Measurements from ENCODE around the gene CARD6. TPM values are rescaled to one million over a fixed set of nuclear protein-coding genes. Genes with fewer than 3 reads are reported as not detected.
A peak's percentile ranks its signal among the peaks of the same experiment; 100 is the strongest.

Gene CARD6
- total RNA-seq, 1 donor, result 34.3 TPM

DNA sequence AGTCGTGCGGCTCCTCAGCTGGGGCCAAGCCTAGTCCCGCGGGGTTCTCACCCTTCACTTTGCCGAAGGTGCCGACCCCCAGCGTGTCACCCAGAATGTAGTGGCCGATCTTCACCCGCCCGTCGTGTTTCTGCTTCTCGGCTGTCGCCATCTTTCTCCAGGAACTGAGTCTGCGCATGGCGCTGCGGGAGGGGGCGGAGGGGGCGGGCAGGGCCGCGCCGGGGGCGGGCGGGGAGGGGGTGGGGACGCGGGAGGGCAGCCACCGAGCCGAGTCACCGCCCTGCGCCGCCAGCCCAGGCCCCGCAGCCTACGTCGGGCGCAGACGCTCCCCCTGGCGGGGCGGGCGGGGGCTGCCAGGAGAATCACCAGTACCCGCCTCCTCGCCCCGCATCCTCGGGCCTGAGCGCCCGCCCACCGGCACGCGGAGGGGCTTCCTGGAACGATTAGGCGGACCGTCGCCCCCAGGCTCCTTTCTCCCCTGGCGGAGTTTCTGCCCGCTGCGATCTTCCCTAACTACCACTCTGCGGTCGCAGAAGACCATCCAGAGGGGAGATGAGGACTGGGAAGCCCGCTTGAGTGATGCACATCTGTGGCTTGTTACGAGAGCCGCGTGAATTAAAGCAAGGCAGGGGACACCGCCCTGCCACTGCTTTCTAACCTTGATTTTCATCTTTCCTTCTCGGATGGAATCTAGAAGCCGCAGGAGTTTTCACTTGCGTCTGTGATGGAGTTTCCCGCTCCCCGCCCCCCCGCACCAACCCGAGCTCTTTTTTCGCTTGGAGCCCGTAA lies 43.0 kb upstream of the CARD6 start, which contains the start of gene PRKAA1:
Gene PRKAA1 (minus strand): TSS at position 363 of the 789 bp plus-strand sequence. CDS start 185 bp downstream, at position 178.
- peak; percentile 65 for TF ChIP-seq CTCF (IDR thresholded peaks at IDR 0.05; ENCODE audit: insufficient read depth, low read length)
- peak; percentile 81 for DNase-seq (ENCODE audit: low read depth)
- H3K4me3 ChIP-seq (ENCODE audit: low read depth, low read length), result peak within 1 kb of the TSS; percentile 96

GRCh38 chr5:40798801-40799210 lies 42.4 kb upstream of the CARD6 start:
- DNase-seq (ENCODE audit: low read depth), result peak; percentile 63
- peak overlapping the region; percentile 96 for H3K4me3 ChIP-seq (ENCODE audit: low read depth, low read length)
- TF ChIP-seq CTCF (IDR thresholded peaks at IDR 0.05; ENCODE audit: insufficient read depth, low read length), result peak; percentile 32

- H3K4me3 ChIP-seq (ENCODE audit: low read depth, low read length), result peak overlapping the region; percentile 96
- peak; percentile 63 for DNase-seq (ENCODE audit: low read depth)
- no peak for TF ChIP-seq CTCF (IDR thresholded peaks at IDR 0.05; ENCODE audit: insufficient read depth, low read length)
Measured at GRCh38 chr5:40799258-40799657, 41.9 kb upstream of the CARD6 start.

DNA sequence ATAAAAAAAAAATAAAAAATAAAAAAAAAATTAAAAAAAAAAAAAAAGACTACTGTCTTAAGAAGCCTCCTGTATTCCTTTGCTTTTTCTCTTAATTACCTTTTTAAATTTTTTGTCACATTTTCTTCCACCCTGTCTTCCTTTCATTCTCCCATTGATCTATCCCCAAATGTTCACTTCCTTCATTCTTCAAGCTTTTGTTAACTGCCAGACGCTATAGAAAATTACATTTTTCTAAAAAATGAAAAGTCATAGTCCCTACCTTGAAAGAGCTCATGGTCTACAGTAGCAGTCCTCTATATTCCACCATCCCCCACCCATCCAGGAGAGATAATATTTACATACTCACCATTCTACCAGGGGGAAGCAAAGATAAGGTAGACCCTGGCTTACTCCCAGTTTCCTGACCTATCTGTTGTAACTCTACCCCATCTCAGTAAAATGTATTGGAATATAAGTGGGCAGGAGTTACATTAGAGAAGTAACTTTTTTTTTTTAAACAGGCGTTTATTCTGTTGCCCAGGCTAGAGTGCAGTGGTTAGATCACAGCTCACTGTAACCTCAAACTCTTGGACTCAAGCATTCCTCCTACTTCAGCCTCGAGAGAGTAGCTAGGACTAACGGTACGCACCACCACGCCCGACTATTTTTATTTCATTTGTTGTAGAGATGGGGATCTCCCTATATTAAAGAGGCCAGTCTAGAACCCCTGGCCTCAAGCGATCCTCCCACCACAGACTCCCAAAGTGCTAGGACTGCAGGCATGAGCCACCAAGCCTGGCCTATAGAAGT lies 39.2 kb upstream of the CARD6 start:
- DNase-seq (ENCODE audit: low read depth), result no peak
- no peak overlapping the region for H3K4me3 ChIP-seq (ENCODE audit: low read depth, low read length)

DNA sequence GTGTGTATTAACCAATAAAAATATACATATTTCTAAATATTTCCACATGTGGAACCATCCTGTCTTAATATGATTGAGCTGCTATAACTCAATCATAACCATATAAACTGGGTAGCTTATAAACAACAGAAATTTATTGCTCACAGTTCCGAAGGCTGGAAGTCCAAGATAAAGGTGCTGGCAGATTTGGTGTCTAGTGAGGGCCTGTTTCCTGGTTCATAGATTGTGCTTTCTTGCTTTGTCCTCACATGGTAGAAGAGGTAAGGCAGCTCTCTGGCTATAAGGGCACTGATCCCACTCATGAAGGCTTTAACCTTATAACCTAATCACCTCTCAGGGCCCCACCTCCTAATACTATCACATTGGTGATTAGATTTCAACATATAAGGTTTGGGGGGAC lies 29.0 kb upstream of the CARD6 start:
- no peak for DNase-seq (ENCODE audit: low read depth)
- TF ChIP-seq CTCF (IDR thresholded peaks at IDR 0.05; ENCODE audit: insufficient read depth, low read length), result no peak
- no peak overlapping the region for H3K4me3 ChIP-seq (ENCODE audit: low read depth, low read length)

More for the DNA sequence above, 39.2 kb upstream of the CARD6 start:
- TF ChIP-seq CTCF (IDR thresholded peaks at IDR 0.05; ENCODE audit: insufficient read depth, low read length), result no peak

GRCh38 chr5:40813698-40814281 lies 27.4 kb upstream of the CARD6 start:
- DNase-seq (ENCODE audit: low read depth), result no peak
- no peak for TF ChIP-seq CTCF (IDR thresholded peaks at IDR 0.05; ENCODE audit: insufficient read depth, low read length)
- no peak overlapping the region for H3K4me3 ChIP-seq (ENCODE audit: low read depth, low read length)

Data from fibroblast of the aortic adventitia (primary cell).